Prostate gland (tissue), 2 donors: ENCODE data around the gene LRRC1. TPM values are rescaled to one million over a fixed set of nuclear protein-coding genes. Genes with fewer than 3 reads are reported as not detected.

Experiments used
- DNase-seq: peaks from one replicate; pipeline ENCODE4 v3.0.0-alpha.2; 2019; ENCODE audit warnings: low spot score
- H3K27ac ChIP-seq, 2 donors: fragments of 200-600 bp; sonication (generic); 2 replicates each; pipeline ENCODE4 v1.5.1; 2017 to 2019
- H3K27me3 ChIP-seq: fragments of 200-600 bp; sonication (generic); replicated peaks from 2 replicates; pipeline ENCODE4 v1.5.1; 2019; ENCODE audit not compliant: insufficient read depth
- H3K36me3 ChIP-seq, 2 donors: fragments of 200-600 bp; sonication (generic); 1 replicate in 1 of 2; 2 replicates in 1 of 2; pipeline versions ENCODE4 v1.5.1 to v1.8.1; 2017 to 2019
- H3K4me1 ChIP-seq: fragments of 200-600 bp; sonication (generic); replicated peaks from 2 replicates; pipeline ENCODE4 v1.5.1; 2019
- H3K4me3 ChIP-seq, 2 donors: fragments of 200-600 bp; sonication (generic); 2 replicates each; pipeline ENCODE4 v1.5.1; 2017 to 2019
- H3K9me3 ChIP-seq: fragments of 200-600 bp; sonication (generic); 2 replicates; pipeline ENCODE4 v1.5.1; 2017
- CTCF ChIP-seq, 4 experiments: fragments of 200-600 bp in 2 of 4; fragments of 450-650 bp in 2 of 4; sonication (generic) in 2 of 4; IDR thresholded peaks; 1 replicate in 3 of 4; 2 replicates in 1 of 4; pipeline ENCODE4 v1.5.1; 2016 to 2019; ENCODE audit warnings: antibody characterized with exemption in 4 of 4, mild to moderate bottlenecking in 2 of 4, moderate library complexity in 2 of 4
- POLR2A ChIP-seq: fragments of 450-650 bp; IDR thresholded peaks from one replicate; pipeline ENCODE4 v1.6.1; 2016; ENCODE audit warnings: antibody characterized with exemption, mild to moderate bottlenecking
- POLR2AphosphoS5 ChIP-seq: sonication (generic); formaldehyde crosslinking; IDR thresholded peaks from one replicate; pipeline ENCODE4 v1.6.1; 2017; ENCODE audit warnings: antibody characterized with exemption
- WGBS: methylation state at CpG from one replicate; pipeline ENCODE4 v1.1.5; 2018; 5-methylcytosine and 5-hydroxymethylcytosine counted together
- intact Hi-C: fragments of 100-400 bp; cut with DNase I; formaldehyde crosslinking; loops from one replicate; pipeline ENCODE4 v1.14.2; 2022
- total RNA-seq, 2 donors: library from RNA; depleted of rRNA; stranded (reverse); fragments of >200 nt; gene quantifications; one replicate each; pipeline ENCODE4 v1.1.0, GENCODE V29; 2016

Gene LRRC1
- total RNA-seq, 2 donors from 2014 or later: 25.0 to 25.6 TPM

DNA sequence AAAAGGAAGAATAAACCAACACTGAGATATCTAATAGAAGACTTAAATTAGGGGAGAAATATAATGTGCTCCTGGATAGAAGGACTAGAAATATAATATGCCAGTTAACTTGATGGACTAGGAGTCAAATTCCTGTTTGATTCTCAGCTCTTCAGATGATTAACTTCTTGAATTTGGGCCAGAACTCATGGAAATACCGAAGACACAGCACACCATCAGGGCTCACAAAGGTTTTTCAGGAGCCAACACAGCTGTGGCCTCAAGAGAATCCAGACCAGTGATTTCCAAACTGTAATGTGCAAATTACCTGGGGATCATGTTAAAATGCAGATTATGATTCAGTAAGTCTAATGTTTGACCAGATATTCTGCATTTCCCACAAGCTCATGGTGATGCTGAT is 33.8 kb upstream of the LRRC1 start:
- Histone ChIP-seq H3K27ac (no peak overlapping the region), H3K36me3 (no peaks in the 10 kb centered on the region), H3K27me3 (no peaks in the 10 kb centered on the region), H3K9me3 (no peaks in the 10 kb centered on the region), H3K4me1 (no peaks in the 10 kb centered on the region), H3K4me3 (no peak overlapping the region)
- no peak for TF ChIP-seq POLR2A
- no peak for TF ChIP-seq POLR2AphosphoS5
- no peak for TF ChIP-seq CTCF (IDR thresholded peaks at IDR 0.05)
- 48% methylated on average over 1 of the region's 1 CpG for WGBS
- intact Hi-C loops: no loop called here
- no peak for DNase-seq

DNA sequence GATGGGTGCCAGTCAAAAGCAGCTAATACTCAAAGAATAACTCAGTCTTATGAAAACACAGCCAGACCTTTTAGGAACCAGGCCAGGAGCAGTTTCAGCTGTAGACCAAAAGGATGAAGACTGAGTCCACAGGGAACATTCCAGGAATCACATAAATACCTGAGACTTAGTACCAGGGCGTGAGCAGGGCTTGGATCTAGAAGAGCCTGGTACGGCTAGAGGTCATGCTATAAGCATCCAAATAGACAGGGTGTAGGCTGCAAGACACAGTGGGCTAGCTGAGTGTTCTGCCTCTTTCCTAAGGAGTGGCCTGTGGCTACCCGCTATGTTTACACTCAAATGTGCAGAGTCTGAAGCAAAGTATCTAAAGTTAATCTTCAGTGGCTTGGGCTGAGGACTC is 29.5 kb upstream of the LRRC1 start:
- intact Hi-C loops: no loop called here
- TF ChIP-seq POLR2AphosphoS5 (no peak), POLR2A (no peak), CTCF (IDR thresholded peaks at IDR 0.05) (no peak)

DNA sequence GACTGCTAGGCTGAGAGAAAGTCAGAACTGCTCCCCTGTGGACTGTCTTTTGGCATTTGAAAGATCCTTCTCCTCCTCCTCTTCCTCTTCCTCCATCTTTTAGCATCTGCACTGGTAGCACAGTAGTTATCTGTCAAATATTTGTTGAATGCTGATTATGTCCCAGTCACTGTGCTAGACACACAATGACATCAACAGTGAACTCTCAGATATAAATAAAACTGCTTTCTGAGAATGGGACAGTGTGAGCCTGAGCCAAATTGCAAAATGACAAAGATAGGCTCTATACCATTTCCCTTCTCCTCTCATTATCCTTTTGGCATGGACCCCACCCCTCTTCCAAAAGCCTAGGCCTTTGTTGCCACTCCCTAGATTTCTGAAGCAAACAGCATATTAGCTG is 27.9 kb upstream of the LRRC1 start:
- H3K27me3 ChIP-seq: no peaks in the 10 kb centered on the region
- intact Hi-C loops: no loop called here
- H3K36me3 ChIP-seq: no peaks in the 10 kb centered on the region
- TF ChIP-seq POLR2A: no peak
- TF ChIP-seq POLR2AphosphoS5: no peak
- no peak for TF ChIP-seq CTCF (IDR thresholded peaks at IDR 0.05)
- H3K4me1 ChIP-seq: no peaks in the 10 kb centered on the region
- H3K9me3 ChIP-seq: no peaks in the 10 kb centered on the region
- DNase-seq: no peak
- no peak overlapping the region for H3K4me3 ChIP-seq
- H3K27ac ChIP-seq: no peak overlapping the region

More for the DNA sequence above, 29.5 kb upstream of the LRRC1 start:
- H3K4me3 ChIP-seq: no peak overlapping the region
- H3K27me3 ChIP-seq: no peaks in the 10 kb centered on the region
- no peaks in the 10 kb centered on the region for H3K4me1 ChIP-seq
- H3K36me3 ChIP-seq: no peaks in the 10 kb centered on the region
- DNase-seq: no peak
- no peak overlapping the region for H3K27ac ChIP-seq
- H3K9me3 ChIP-seq: no peaks in the 10 kb centered on the region
- WGBS: 94% methylated on average over 3 of the region's 3 CpGs

GRCh38 chr6:53767941-53768340 is 26.9 kb upstream of the LRRC1 start:
- no peak for TF ChIP-seq POLR2A
- WGBS: 65% methylated on average over 4 of the region's 4 CpGs
- intact Hi-C loops: no loop called here
- Histone ChIP-seq H3K36me3 (no peaks in the 10 kb centered on the region), H3K4me1 (no peaks in the 10 kb centered on the region), H3K9me3 (no peaks in the 10 kb centered on the region), H3K27me3 (no peaks in the 10 kb centered on the region), H3K27ac (no peak overlapping the region), H3K4me3 (no peak overlapping the region)
- no peak for DNase-seq

- no peaks in the 10 kb centered on the region for H3K27me3 ChIP-seq
- H3K27ac ChIP-seq: no peak overlapping the region
- H3K9me3 ChIP-seq: no peaks in the 10 kb centered on the region
- WGBS: 78% methylated on average over 2 of the region's 2 CpGs
- intact Hi-C loops: no loop called here
- no peaks in the 10 kb centered on the region for H3K36me3 ChIP-seq
- H3K4me3 ChIP-seq: no peak overlapping the region
- no peak for DNase-seq
- H3K4me1 ChIP-seq: no peaks in the 10 kb centered on the region
- TF ChIP-seq POLR2A (no peak), CTCF (IDR thresholded peaks at IDR 0.05) (no peak), POLR2AphosphoS5 (no peak)
These were observed 26.2 kb upstream of the LRRC1 start for GRCh38 chr6:53768636-53769035.
